ENCODE data around the gene CCDC117.

The CCDC117 gene

DNA sequence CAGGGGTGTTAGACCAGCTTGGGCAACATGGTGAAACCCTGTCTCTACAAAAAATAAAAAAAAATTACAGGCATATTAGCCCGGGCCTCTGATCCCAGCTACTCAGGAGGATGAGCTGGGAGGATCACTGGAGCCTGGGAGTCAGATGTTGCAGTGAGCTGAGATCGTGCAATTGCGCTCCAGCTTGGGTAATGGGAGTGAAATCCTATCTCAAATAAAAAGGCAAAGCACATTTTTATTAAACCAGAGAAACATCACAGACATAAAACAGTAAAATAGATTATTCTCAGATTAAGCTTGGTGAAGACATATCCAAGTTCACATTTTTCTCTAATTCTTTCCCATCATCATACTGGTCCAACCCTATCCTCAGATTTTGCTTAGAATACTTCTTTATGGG is 57.9 kb downstream of the CCDC117 start:
- no peak for DNase-seq

DNA sequence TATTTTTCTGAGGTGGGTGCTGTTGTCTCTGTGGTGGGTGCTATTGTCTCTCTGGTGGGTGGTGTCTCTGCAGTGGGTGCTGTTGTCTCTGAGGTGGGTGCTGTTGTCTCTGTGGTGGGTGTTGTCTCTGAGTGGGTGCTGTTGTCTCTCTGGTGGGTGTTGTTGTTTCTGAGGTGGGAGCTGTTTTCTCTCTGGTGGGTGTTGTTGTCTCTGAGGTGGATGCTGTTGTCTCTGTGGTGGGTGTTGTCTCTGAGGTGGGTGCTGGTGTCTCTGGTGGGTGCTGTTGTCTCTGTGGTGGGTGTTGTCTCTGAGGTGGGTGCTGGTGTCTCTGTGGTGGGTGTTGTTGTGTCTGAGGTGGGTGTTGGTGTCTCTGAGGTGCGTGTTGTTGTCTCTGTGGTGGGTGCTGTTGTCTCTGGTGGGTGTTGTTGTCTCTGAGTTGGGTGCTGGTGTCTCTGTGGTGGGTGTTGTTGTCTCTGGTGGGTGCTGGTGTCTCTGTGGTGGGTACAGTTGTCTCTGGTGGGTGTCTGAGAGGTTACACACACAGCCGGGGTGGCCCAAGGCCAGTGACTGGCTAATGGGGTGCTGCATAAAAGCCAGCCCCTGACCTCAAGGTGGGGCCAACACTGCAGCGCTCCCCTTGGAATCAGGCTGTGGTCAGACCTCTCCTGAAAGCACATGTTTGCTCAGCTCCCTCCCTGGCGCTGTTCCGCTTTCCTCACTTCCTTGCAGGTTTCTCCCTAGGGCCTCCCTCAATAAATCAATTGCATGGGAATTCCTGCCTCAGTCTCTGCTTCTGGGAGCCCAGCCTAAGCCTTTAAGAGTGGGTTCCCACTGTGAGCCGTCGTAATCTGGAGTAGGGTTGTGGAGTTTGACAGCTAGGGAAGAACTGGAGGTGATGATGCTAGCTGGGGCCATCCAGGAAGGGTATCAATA is 58.9 kb downstream of the CCDC117 start:
- DNase-seq = no peak

GRCh38 chr22:28832731-28833130 is 60.2 kb downstream of the CCDC117 start:
- DNase-seq = no peak

- no peak for DNase-seq
Measured at GRCh38 chr22:28833276-28833923, 60.9 kb downstream of the CCDC117 start.

GRCh38 chr22:28835630-28836189 is 63.2 kb downstream of the CCDC117 start:
- DNase-seq = no peak

- no peak for DNase-seq
Measured at GRCh38 chr22:28837640-28838039, 65.1 kb downstream of the CCDC117 start.
